WTC11 (cell line): ENCODE data around the gene GGACT. TPM values are rescaled to one million over a fixed set of nuclear protein-coding genes. Genes with fewer than 3 reads are reported as not detected.
A peak's percentile ranks its signal among the peaks of the same experiment; 100 is the strongest.

Experiments used
- ATAC-seq: fragments of 200-7000 bp; cut with Tn5 transposase; 2 replicates; pipeline ENCODE4 v1.10.0; 2021; ENCODE audit warnings: mild to moderate bottlenecking, moderate library complexity
- CTCF ChIA-PET: fragments of 300-600 bp; sonication (Branson Sonifier 250); formaldehyde crosslinking; loops from one replicate; lab custom pipeline; 2021; ENCODE audit warnings: antibody characterized with exemption; lab: Charles Lee
- POLR2A ChIA-PET: fragments of 350-600 bp; sonication (Branson Sonifier 250); formaldehyde crosslinking; loops from one replicate; lab custom pipeline; 2021; ENCODE audit warnings: antibody characterized with exemption; lab: Charles Lee
- DNase-seq: peaks from one replicate; pipeline ENCODE4 v3.0.0; 2021; ENCODE audit warnings: low spot score
- H3K27ac Mint-ChIP-seq: 2 replicates; pipeline ENCODE4 v1.8.0; 2021; ENCODE audit warnings: mixed read lengths
- H3K27me3 Mint-ChIP-seq: 2 replicates; pipeline ENCODE4 v1.8.0; 2021; ENCODE audit warnings: low read depth, mild to moderate bottlenecking, moderate library complexity, mixed read lengths
- H3K36me3 Mint-ChIP-seq: 2 replicates; pipeline ENCODE4 v1.8.0; 2021; ENCODE audit warnings: mixed read lengths
- H3K4me1 Mint-ChIP-seq: 2 replicates; pipeline ENCODE4 v1.8.0; 2022; ENCODE audit warnings: mixed read lengths
- H3K4me3 Mint-ChIP-seq: 2 replicates; pipeline ENCODE4 v1.8.0; 2021; ENCODE audit warnings: mild to moderate bottlenecking, moderate library complexity, mixed read lengths
- H3K9me3 Mint-ChIP-seq: 2 replicates; pipeline ENCODE4 v1.8.0; 2021; ENCODE audit warnings: mixed read lengths
- CBFB ChIP-seq: sonication (generic); formaldehyde crosslinking; IDR thresholded peaks from 2 replicates; pipeline ENCODE4 v1.8.1; 2022; ENCODE audit warnings: mild to moderate bottlenecking, low read depth, missing genetic modification reagents
- CREM ChIP-seq: sonication (generic); formaldehyde crosslinking; IDR thresholded peaks from 2 replicates; pipeline ENCODE4 v1.8.1; 2022; ENCODE audit warnings: mild to moderate bottlenecking, missing genetic modification reagents, moderate library complexity
- EMX1 ChIP-seq: fragments of 250-450 bp; sonication (Bioruptor Pico); IDR thresholded peaks from 2 replicates; pipeline ENCODE4 v1.8.0; 2021; ENCODE audit warnings: mild to moderate bottlenecking
- ETV6 ChIP-seq: sonication (generic); formaldehyde crosslinking; IDR thresholded peaks from 2 replicates; pipeline ENCODE4 v1.8.1; 2022; ENCODE audit warnings: mild to moderate bottlenecking, missing genetic modification reagents
- GRHL2 ChIP-seq: fragments of 250-450 bp; sonication (Bioruptor Pico); IDR thresholded peaks from 2 replicates; pipeline ENCODE4 v1.8.0; 2022; ENCODE audit warnings: mild to moderate bottlenecking, moderate library complexity; ENCODE audit not compliant: insufficient replicate concordance, severe bottlenecking
- JAZF1 ChIP-seq: fragments of 250-450 bp; sonication (Bioruptor Pico); IDR thresholded peaks from 2 replicates; pipeline ENCODE4 v1.9.0; 2021; ENCODE audit warnings: moderate library complexity, mild to moderate bottlenecking, inconsistent platforms
- JUN ChIP-seq: sonication (generic); formaldehyde crosslinking; IDR thresholded peaks from 2 replicates; pipeline ENCODE4 v1.8.0; 2023; ENCODE audit warnings: mild to moderate bottlenecking, missing genetic modification reagents
- MXD4 ChIP-seq: fragments of 250-450 bp; sonication (Bioruptor Pico); IDR thresholded peaks from 2 replicates; pipeline ENCODE4 v1.8.0; 2021; ENCODE audit warnings: mild to moderate bottlenecking, moderate library complexity, borderline replicate concordance
- SP1 ChIP-seq: sonication (generic); formaldehyde crosslinking; conservative IDR thresholded peaks from 2 replicates; pipeline ENCODE4 v1.8.1; 2022; ENCODE audit warnings: missing genetic modification reagents
- TEAD4 ChIP-seq: sonication (generic); formaldehyde crosslinking; IDR thresholded peaks from 2 replicates; pipeline ENCODE4 v1.8.0; 2022; ENCODE audit warnings: mild to moderate bottlenecking, missing genetic modification reagents
- ZNF138 ChIP-seq: sonication (generic); formaldehyde crosslinking; conservative IDR thresholded peaks from 2 replicates; pipeline ENCODE4 v1.8.1; 2022; ENCODE audit warnings: mild to moderate bottlenecking, moderate library complexity, missing genetic modification reagents
- ZNF671 ChIP-seq: fragments of 250-450 bp; sonication (Bioruptor Pico); IDR thresholded peaks from 2 replicates; pipeline ENCODE4 v1.8.0; 2021; ENCODE audit warnings: mild to moderate bottlenecking
- total RNA-seq: library from RNA; stranded (reverse); gene quantifications from 3 replicates; pipeline ENCODE4 v1.2.3, GENCODE V29; 2021
- TF ChIP-seq, protein P1 (sequence below): sonication (generic); formaldehyde crosslinking; IDR thresholded peaks from 2 replicates; pipeline ENCODE4 v1.8.1; 2023; ENCODE audit warnings: mild to moderate bottlenecking, missing genetic modification reagents, moderate library complexity
- TF ChIP-seq, protein P2 (sequence below): sonication (generic); formaldehyde crosslinking; IDR thresholded peaks from 2 replicates; pipeline ENCODE4 v1.8.1; 2022; ENCODE audit warnings: low read depth, missing genetic modification reagents, borderline replicate concordance
- TF ChIP-seq, protein P3 (sequence below): sonication (generic); formaldehyde crosslinking; IDR thresholded peaks from 2 replicates; pipeline ENCODE4 v1.8.1; 2022; ENCODE audit warnings: missing genetic modification reagents, borderline replicate concordance
- TF ChIP-seq, protein P4 (sequence below): sonication (generic); formaldehyde crosslinking; IDR thresholded peaks from 2 replicates; pipeline ENCODE4 v1.8.0; 2022; ENCODE audit warnings: mild to moderate bottlenecking, missing genetic modification reagents
- TF ChIP-seq, protein P5 (sequence below): sonication (generic); formaldehyde crosslinking; IDR thresholded peaks from 2 replicates; pipeline ENCODE4 v1.8.0; 2023; ENCODE audit warnings: mild to moderate bottlenecking, missing genetic modification reagents
- TF ChIP-seq, protein P6 (sequence below): fragments of 250-450 bp; sonication (Bioruptor Pico); IDR thresholded peaks from 2 replicates; pipeline ENCODE4 v2.1.2; 2022; ENCODE audit warnings: mild to moderate bottlenecking, moderate library complexity
- TF ChIP-seq, protein P7 (sequence below): sonication (generic); formaldehyde crosslinking; IDR thresholded peaks from 2 replicates; pipeline ENCODE4 v1.8.1; 2023; ENCODE audit warnings: mild to moderate bottlenecking, moderate library complexity, missing genetic modification reagents
- TF ChIP-seq, protein P8 (sequence below): fragments of 250-450 bp; sonication (Bioruptor Pico); IDR thresholded peaks from 2 replicates; pipeline ENCODE4 v1.9.0; 2021; ENCODE audit warnings: mild to moderate bottlenecking
- TF ChIP-seq, protein P9 (sequence below): sonication (generic); formaldehyde crosslinking; IDR thresholded peaks from 2 replicates; pipeline ENCODE4 v1.8.0; 2022; ENCODE audit warnings: mild to moderate bottlenecking, missing genetic modification reagents
- TF ChIP-seq, protein P10 (sequence below): fragments of 200-600 bp; IDR thresholded peaks from 2 replicates; pipeline ENCODE4 v1.8.0; 2022; ENCODE audit warnings: antibody characterized with exemption

GGACT gene
- total RNA-seq, 1 experiment from 2014 or later: 2.4 TPM

DNA sequence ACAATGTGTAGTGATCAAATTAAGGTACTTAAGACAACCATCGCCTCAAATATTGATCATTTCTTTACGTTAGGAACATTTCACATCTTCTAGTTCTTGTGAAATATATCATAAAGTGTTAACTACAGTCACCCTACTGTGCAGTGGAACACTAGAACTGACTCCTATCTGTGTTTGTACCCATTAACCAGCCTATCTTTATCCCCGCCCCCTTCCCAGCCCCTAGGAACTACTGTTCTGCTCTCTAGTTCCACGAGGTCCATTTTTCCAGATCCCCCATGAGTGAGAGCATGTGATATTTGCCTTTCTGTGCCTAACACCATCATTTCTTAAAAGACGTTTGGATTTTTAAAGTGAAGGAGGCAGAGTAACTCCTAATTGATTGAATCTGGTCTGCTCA is 24.4 kb upstream of the GGACT start (continued):
- TF ChIP-seq, protein P1, sequence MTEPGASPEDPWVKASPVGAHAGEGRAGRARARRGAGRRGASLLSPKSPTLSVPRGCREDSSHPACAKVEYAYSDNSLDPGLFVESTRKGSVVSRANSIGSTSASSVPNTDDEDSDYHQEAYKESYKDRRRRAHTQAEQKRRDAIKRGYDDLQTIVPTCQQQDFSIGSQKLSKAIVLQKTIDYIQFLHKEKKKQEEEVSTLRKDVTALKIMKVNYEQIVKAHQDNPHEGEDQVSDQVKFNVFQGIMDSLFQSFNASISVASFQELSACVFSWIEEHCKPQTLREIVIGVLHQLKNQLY: no peak
- no peak for TF ChIP-seq EMX1

DNA sequence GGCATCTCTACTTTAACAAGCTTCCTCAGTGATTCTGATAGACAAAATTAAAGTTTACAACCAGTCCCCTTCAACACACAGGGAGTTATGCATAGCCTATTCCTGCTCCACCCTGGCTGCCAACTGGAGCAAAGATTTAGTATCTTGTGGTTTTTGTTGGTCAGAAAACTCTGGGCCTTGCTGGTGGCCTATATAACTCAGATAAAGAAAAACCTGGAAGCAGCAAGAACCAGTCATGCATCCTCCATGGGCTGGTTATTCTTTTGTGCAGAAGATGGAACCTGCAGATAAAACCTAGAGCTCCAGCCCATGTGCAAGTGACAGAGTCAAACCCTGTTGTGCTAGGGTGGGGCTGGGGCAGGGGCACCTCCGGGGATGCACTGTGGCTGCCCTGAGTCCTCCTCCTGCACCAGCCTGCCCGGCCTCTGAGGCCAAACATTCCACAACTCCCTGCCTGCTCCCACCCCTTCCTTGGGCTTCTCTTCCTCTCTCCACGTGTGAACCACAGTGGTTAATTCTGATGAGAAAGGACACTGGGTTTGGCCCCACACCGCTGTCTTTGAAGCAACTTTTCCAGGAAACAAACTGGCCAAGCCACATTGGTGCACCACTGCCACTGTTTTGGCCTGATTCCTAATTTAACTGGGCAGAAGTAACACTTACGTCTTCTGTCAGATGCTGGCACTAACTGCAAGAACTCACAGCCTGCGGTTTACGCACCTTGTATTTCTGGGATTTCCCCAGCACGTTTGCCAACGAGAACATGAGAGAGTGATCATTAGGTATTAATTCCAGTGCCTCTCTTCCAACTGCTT is 23.3 kb upstream of the GGACT start:
- no peak for DNase-seq
- no peak for ATAC-seq
- ChIA-PET POLR2A (no interaction called here), CTCF (no interaction called here)
- H3K4me3 Mint-ChIP-seq: no peak overlapping the region
- TF ChIP-seq, protein P2, sequence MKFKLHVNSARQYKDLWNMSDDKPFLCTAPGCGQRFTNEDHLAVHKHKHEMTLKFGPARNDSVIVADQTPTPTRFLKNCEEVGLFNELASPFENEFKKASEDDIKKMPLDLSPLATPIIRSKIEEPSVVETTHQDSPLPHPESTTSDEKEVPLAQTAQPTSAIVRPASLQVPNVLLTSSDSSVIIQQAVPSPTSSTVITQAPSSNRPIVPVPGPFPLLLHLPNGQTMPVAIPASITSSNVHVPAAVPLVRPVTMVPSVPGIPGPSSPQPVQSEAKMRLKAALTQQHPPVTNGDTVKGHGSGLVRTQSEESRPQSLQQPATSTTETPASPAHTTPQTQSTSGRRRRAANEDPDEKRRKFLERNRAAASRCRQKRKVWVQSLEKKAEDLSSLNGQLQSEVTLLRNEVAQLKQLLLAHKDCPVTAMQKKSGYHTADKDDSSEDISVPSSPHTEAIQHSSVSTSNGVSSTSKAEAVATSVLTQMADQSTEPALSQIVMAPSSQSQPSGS: no peak
- TF ChIP-seq, protein P3, sequence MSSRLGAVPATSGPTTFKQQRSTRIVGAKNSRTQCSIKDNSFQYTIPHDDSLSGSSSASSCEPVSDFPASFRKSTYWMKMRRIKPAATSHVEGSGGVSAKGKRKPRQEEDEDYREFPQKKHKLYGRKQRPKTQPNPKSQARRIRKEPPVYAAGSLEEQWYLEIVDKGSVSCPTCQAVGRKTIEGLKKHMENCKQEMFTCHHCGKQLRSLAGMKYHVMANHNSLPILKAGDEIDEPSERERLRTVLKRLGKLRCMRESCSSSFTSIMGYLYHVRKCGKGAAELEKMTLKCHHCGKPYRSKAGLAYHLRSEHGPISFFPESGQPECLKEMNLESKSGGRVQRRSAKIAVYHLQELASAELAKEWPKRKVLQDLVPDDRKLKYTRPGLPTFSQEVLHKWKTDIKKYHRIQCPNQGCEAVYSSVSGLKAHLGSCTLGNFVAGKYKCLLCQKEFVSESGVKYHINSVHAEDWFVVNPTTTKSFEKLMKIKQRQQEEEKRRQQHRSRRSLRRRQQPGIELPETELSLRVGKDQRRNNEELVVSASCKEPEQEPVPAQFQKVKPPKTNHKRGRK (CRISPR knock-in tag): no peak
- TF ChIP-seq, protein P4, sequence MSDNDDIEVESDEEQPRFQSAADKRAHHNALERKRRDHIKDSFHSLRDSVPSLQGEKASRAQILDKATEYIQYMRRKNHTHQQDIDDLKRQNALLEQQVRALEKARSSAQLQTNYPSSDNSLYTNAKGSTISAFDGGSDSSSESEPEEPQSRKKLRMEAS (CRISPR knock-in tag): no peak
- TF ChIP-seq GRHL2 (CRISPR knock-in tag) (no peak), SP1 (CRISPR knock-in tag) (no peak), JUN (CRISPR knock-in tag) (no peak), JAZF1 (CRISPR knock-in tag) (no peak), MXD4 (CRISPR knock-in tag) (no peak), CBFB (CRISPR knock-in tag) (no peak), ZNF138 (CRISPR knock-in tag) (no peak), CREM (CRISPR knock-in tag) (no peak), TEAD4 (CRISPR knock-in tag) (no peak), ETV6 (CRISPR knock-in tag) (no peak), ZNF671 (no peak)
- TF ChIP-seq, protein P5, sequence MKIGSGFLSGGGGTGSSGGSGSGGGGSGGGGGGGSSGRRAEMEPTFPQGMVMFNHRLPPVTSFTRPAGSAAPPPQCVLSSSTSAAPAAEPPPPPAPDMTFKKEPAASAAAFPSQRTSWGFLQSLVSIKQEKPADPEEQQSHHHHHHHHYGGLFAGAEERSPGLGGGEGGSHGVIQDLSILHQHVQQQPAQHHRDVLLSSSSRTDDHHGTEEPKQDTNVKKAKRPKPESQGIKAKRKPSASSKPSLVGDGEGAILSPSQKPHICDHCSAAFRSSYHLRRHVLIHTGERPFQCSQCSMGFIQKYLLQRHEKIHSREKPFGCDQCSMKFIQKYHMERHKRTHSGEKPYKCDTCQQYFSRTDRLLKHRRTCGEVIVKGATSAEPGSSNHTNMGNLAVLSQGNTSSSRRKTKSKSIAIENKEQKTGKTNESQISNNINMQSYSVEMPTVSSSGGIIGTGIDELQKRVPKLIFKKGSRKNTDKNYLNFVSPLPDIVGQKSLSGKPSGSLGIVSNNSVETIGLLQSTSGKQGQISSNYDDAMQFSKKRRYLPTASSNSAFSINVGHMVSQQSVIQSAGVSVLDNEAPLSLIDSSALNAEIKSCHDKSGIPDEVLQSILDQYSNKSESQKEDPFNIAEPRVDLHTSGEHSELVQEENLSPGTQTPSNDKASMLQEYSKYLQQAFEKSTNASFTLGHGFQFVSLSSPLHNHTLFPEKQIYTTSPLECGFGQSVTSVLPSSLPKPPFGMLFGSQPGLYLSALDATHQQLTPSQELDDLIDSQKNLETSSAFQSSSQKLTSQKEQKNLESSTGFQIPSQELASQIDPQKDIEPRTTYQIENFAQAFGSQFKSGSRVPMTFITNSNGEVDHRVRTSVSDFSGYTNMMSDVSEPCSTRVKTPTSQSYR (CRISPR knock-in tag): no peak
- TF ChIP-seq, protein P6, sequence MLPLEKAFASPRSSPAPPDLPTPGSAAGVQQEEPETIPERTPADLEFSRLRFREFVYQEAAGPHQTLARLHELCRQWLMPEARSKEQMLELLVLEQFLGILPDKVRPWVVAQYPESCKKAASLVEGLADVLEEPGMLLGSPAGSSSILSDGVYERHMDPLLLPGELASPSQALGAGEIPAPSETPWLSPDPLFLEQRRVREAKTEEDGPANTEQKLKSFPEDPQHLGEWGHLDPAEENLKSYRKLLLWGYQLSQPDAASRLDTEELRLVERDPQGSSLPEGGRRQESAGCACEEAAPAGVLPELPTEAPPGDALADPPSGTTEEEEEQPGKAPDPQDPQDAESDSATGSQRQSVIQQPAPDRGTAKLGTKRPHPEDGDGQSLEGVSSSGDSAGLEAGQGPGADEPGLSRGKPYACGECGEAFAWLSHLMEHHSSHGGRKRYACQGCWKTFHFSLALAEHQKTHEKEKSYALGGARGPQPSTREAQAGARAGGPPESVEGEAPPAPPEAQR (CRISPR knock-in tag): no peak
- TF ChIP-seq, protein P7, sequence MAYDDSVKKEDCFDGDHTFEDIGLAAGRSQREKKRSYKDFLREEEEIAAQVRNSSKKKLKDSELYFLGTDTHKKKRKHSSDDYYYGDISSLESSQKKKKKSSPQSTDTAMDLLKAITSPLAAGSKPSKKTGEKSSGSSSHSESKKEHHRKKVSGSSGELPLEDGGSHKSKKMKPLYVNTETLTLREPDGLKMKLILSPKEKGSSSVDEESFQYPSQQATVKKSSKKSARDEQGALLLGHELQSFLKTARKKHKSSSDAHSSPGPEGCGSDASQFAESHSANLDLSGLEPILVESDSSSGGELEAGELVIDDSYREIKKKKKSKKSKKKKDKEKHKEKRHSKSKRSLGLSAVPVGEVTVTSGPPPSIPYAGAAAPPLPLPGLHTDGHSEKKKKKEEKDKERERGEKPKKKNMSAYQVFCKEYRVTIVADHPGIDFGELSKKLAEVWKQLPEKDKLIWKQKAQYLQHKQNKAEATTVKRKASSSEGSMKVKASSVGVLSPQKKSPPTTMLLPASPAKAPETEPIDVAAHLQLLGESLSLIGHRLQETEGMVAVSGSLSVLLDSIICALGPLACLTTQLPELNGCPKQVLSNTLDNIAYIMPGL: no peak
- TF ChIP-seq, protein P8, sequence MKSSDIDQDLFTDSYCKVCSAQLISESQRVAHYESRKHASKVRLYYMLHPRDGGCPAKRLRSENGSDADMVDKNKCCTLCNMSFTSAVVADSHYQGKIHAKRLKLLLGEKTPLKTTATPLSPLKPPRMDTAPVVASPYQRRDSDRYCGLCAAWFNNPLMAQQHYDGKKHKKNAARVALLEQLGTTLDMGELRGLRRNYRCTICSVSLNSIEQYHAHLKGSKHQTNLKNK (CRISPR knock-in tag): no peak
- TF ChIP-seq, protein P9, sequence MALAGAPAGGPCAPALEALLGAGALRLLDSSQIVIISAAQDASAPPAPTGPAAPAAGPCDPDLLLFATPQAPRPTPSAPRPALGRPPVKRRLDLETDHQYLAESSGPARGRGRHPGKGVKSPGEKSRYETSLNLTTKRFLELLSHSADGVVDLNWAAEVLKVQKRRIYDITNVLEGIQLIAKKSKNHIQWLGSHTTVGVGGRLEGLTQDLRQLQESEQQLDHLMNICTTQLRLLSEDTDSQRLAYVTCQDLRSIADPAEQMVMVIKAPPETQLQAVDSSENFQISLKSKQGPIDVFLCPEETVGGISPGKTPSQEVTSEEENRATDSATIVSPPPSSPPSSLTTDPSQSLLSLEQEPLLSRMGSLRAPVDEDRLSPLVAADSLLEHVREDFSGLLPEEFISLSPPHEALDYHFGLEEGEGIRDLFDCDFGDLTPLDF (CRISPR knock-in tag): no peak
- TF ChIP-seq, protein P10, sequence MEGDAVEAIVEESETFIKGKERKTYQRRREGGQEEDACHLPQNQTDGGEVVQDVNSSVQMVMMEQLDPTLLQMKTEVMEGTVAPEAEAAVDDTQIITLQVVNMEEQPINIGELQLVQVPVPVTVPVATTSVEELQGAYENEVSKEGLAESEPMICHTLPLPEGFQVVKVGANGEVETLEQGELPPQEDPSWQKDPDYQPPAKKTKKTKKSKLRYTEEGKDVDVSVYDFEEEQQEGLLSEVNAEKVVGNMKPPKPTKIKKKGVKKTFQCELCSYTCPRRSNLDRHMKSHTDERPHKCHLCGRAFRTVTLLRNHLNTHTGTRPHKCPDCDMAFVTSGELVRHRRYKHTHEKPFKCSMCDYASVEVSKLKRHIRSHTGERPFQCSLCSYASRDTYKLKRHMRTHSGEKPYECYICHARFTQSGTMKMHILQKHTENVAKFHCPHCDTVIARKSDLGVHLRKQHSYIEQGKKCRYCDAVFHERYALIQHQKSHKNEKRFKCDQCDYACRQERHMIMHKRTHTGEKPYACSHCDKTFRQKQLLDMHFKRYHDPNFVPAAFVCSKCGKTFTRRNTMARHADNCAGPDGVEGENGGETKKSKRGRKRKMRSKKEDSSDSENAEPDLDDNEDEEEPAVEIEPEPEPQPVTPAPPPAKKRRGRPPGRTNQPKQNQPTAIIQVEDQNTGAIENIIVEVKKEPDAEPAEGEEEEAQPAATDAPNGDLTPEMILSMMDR: no peak
- H3K27me3 Mint-ChIP-seq: peaks cover 2% of the 10 kb centered on the region
- peak overlapping the region; percentile 27; the same call in 1 of the 2 replicates for H3K27ac Mint-ChIP-seq
- no peaks in the 10 kb centered on the region for H3K4me1 Mint-ChIP-seq
- H3K36me3 Mint-ChIP-seq: peaks cover 9% of the 10 kb centered on the region
- H3K9me3 Mint-ChIP-seq: peaks cover 11% of the 10 kb centered on the region
